Calu3 (cell line): ENCODE results near the gene TAS1R1. TPM values are rescaled to one million over a fixed set of nuclear protein-coding genes. Genes with fewer than 3 reads are reported as not detected.
"Not testable (repeated sequence)": the region's sequence is repeated elsewhere in the genome, so short reads cannot be mapped to it uniquely, and the experiment has no call there.

Experiments
- BruUV-seq: library from RNA; stranded (reverse); fragments of 400-500 nt; replicated peaks from 2 replicates; lab custom pipeline; 2021; lab: Mats Ljungman, UMichigan
- CTCF ChIA-PET: fragments of 300-600 bp; sonication (Branson Sonifier 250); formaldehyde crosslinking; loops from one replicate; lab custom pipeline; 2022; ENCODE audit warnings: antibody characterized with exemption; lab: Charles Lee
- DNase-seq: peaks from one replicate; pipeline ENCODE4 v3.0.0; 2022
- H3K27ac Mint-ChIP-seq: one replicate; pipeline ENCODE4 v1.8.0; 2022; ENCODE audit warnings: mixed read lengths; ENCODE audit not compliant: unreplicated experiment
- H3K27me3 Mint-ChIP-seq: one replicate; pipeline ENCODE4 v1.8.0; 2022; ENCODE audit warnings: mixed read lengths; ENCODE audit not compliant: unreplicated experiment
- H3K36me3 Mint-ChIP-seq: one replicate; pipeline ENCODE4 v1.8.0; 2022; ENCODE audit warnings: mild to moderate bottlenecking, moderate library complexity, mixed read lengths; ENCODE audit not compliant: insufficient read depth, unreplicated experiment
- H3K4me1 Mint-ChIP-seq: one replicate; pipeline ENCODE4 v1.8.0; 2022; ENCODE audit warnings: mild to moderate bottlenecking, low read depth, mixed read lengths; ENCODE audit not compliant: unreplicated experiment
- H3K4me3 Mint-ChIP-seq: one replicate; pipeline ENCODE4 v1.8.0; 2022; ENCODE audit warnings: mild to moderate bottlenecking, low read depth, moderate library complexity, mixed read lengths; ENCODE audit not compliant: unreplicated experiment
- H3K9me3 Mint-ChIP-seq: one replicate; pipeline ENCODE4 v1.8.0; 2022; ENCODE audit warnings: low read depth, mixed read lengths; ENCODE audit not compliant: unreplicated experiment
- intact Hi-C: fragments of 100-400 bp; cut with micrococcal nuclease; formaldehyde crosslinking; loops from one replicate; pipeline ENCODE4 v1.10.0; 2022; ENCODE audit not compliant: unreplicated experiment
- total RNA-seq: library from RNA; stranded (reverse); gene quantifications from 2 replicates; pipeline ENCODE4 v1.2.3, GENCODE V29; 2022
- TF ChIP-seq, protein P1 (sequence below): fragments of 200-600 bp; IDR thresholded peaks from one replicate; pipeline ENCODE4 v1.8.0; 2022; ENCODE audit warnings: antibody characterized with exemption; ENCODE audit not compliant: unreplicated experiment

TAS1R1 gene
- total RNA-seq, 1 experiment from 2014 or later, result not detected

DNA sequence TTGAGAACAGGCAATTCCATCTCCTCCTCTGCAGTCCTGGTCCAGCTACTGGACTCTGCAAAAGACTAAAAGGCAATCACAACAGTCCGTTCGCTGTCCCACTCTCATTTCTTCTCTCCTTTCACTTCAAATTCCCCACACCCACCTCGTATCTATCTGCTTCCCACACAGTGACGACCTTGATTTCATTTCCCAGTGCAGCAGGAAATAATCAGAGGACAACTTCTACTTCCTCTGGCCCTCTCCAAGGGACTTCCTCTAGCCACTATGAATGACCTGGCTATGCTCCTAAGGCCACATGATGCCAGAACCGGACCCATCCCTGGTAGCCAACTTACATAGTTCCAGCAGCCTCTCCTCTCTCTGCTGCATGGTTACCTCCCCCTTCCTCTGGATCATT is 8.8 kb upstream of the TAS1R1 start:
- no peak overlapping the region for H3K27ac Mint-ChIP-seq
- H3K4me1 Mint-ChIP-seq, result peaks cover 11% of the 10 kb centered on the region
- CTCF ChIA-PET, result no interaction called here
- intact Hi-C loops, result no loop called here
- H3K4me3 Mint-ChIP-seq, result no peak overlapping the region
- TF ChIP-seq, protein P1, sequence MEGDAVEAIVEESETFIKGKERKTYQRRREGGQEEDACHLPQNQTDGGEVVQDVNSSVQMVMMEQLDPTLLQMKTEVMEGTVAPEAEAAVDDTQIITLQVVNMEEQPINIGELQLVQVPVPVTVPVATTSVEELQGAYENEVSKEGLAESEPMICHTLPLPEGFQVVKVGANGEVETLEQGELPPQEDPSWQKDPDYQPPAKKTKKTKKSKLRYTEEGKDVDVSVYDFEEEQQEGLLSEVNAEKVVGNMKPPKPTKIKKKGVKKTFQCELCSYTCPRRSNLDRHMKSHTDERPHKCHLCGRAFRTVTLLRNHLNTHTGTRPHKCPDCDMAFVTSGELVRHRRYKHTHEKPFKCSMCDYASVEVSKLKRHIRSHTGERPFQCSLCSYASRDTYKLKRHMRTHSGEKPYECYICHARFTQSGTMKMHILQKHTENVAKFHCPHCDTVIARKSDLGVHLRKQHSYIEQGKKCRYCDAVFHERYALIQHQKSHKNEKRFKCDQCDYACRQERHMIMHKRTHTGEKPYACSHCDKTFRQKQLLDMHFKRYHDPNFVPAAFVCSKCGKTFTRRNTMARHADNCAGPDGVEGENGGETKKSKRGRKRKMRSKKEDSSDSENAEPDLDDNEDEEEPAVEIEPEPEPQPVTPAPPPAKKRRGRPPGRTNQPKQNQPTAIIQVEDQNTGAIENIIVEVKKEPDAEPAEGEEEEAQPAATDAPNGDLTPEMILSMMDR, result no peak
- DNase-seq, result no peak
- H3K9me3 Mint-ChIP-seq, result no peaks in the 10 kb centered on the region
- no TSS peak for BruUV-seq
- no peaks in the 10 kb centered on the region for H3K27me3 Mint-ChIP-seq
- H3K36me3 Mint-ChIP-seq, result peaks cover 30% of the 10 kb centered on the region

DNA sequence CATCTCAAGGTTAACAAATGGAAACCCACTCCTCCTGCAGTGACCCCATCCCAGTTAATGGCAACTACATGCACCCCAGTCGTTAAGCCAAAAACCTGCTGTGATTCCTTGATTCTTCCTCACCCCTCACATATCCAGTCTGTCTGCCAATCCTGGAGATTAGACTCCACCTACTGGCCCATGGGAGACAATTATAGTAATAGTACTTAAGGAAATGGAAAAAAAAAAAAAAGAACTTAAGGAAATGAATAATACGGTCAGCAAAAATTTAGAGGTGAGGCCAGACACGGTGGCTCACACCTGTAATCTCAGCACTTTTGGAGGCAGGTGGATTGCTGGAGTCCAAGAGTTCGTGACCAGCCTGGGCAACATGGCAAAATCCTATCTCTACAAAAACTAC is 7.8 kb upstream of the TAS1R1 start:
- TF ChIP-seq, protein P1, result no peak
- intact Hi-C loops, result no loop called here
- no peak overlapping the region for H3K4me3 Mint-ChIP-seq
- no peaks in the 10 kb centered on the region for H3K9me3 Mint-ChIP-seq
- no peak overlapping the region for H3K27ac Mint-ChIP-seq
- no peak for DNase-seq
- peaks cover 11% of the 10 kb centered on the region for H3K4me1 Mint-ChIP-seq
- peaks cover 30% of the 10 kb centered on the region for H3K36me3 Mint-ChIP-seq
- H3K27me3 Mint-ChIP-seq, result no peaks in the 10 kb centered on the region
- CTCF ChIA-PET, result no interaction called here
- no TSS peak for BruUV-seq

DNA sequence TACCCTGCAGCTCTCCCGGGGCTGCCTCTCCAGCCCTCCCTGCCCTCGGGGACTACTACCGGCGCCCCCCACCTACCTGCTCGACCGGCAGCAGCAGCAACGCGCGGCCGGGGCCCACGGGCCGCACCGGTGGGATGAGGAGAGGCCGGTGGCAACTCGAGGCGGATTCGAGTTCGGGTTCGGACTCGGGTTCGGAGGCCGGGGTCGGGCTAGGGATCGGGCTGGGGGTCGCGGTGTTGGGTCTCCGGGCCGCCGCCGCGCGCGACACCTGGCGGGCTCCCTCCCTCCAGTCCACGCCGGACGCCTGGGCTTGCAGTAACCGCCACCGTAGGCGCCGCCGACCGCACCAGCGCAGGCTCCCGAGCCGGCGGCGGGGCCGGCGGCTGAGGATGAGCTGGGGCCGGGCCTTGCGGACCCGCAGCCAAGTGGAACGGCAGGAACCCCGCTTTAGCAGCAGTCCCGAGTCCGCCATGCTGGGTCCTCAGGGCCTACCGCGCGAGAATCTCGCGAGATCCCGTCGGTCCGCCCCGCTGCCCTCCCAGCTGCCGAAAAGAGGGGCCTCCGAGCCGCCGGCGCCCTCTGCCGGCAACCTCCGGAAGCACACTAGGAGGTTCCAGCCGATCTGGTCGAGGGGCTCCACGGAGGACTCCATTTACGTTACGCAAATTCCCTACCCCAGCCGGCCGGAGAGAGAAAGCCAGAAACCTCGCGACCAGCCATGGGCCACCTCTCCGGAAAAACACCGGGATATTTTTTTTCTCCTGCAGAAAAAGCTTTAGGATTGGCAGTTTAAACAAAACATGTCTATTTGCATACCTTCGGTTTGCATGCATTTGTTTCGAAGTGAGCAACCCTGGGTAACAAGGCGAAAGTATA is 838 bp upstream of the TAS1R1 start, which contains the start of gene NOL9:
TSS of gene NOL9 (minus strand) at position 483 of the 876 bp plus-strand sequence. CDS start at position 472, 11 bp downstream.
- peaks cover 24% of the 10 kb centered on the region for H3K36me3 Mint-ChIP-seq
- H3K27me3 Mint-ChIP-seq, result no peaks in the 10 kb centered on the region
- H3K4me1 Mint-ChIP-seq, result peaks cover 7% of the 10 kb centered on the region
- CTCF ChIA-PET, result interaction anchor here (0.5 to 1.0 kb wide), 2 partner anchors 32 to 83 kb away, joined by 3 to 4 read pairs; no protein-coding TSS in a partner anchor
- intact Hi-C loops, result loop anchor here (10.0 kb wide), 1 partner anchor 51 kb away; the partner anchor contains the start of gene KLHL21
- H3K4me3 Mint-ChIP-seq, result peak within 1 kb of the TSS; percentile 62
- DNase-seq, result peak; percentile 90
- TF ChIP-seq, protein P1, result peak; percentile 81
- BruUV-seq, result no TSS peak
- H3K27ac Mint-ChIP-seq, result no peak within 1 kb of the TSS
- no peaks in the 10 kb centered on the region for H3K9me3 Mint-ChIP-seq

DNA sequence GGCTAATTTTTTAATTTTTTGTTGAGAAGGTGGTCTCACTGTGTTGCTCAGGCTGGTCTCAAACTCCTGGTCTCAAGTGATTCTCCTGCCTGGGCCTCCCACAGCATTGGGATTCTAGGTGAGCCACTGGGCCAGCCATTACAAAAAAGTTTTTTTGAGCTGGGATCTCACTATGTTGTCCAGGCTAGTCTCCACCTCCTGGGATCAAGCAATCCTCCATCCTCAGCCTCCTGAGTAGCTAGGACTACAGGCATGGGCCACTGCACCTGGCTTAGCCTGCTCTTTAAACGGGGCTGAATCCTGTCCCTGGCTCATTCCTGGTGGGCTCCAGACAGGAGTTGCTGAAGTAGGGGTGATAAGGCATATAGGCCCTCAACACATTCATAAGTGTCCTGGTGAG is 2.5 kb downstream of the TAS1R1 start:
- CTCF ChIA-PET, result no interaction called here
- H3K27ac Mint-ChIP-seq, result no peak overlapping the region

DNA sequence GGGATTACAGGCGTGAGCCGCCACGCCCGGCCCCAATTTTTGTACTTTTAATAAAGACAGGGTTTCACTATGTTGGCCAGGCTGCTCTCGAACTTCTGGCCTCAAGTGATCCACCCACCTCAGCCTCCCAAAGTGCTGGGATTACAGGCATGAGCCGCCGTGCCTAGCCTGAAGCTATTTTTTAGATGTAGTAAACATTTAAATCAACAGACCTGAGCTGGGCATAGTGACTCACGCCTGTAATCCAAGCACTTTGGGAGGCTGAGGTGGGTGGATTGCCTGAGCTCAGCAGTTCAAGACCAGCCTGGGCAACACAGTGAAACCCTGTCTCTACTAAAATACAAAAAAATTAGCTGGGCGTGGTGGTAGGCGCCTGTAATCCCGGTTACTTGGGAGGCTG is 4.1 kb downstream of the TAS1R1 start:
- H3K27ac Mint-ChIP-seq, H3K4me3 Mint-ChIP-seq, H3K9me3 Mint-ChIP-seq, BruUV-seq, H3K4me1 Mint-ChIP-seq, DNase-seq, H3K27me3 Mint-ChIP-seq: not testable (repeated sequence)
- CTCF ChIA-PET, result interaction anchor here (0.6 to 0.7 kb wide), 2 partner anchors 21 to 622 kb away, joined by 3 to 8 read pairs; no protein-coding TSS in a partner anchor
- H3K36me3 Mint-ChIP-seq, result peaks cover 10% of the 10 kb centered on the region
- intact Hi-C loops, result loop anchor here (10.0 kb wide), 1 partner anchor 46 kb away; the partner anchor contains the start of gene KLHL21

More for the DNA sequence above, 2.5 kb downstream of the TAS1R1 start:
- no TSS peak for BruUV-seq
- H3K4me1 Mint-ChIP-seq, result peaks cover 6% of the 10 kb centered on the region
- H3K4me3 Mint-ChIP-seq, result no peak overlapping the region
- H3K36me3 Mint-ChIP-seq, result peaks cover 23% of the 10 kb centered on the region
- TF ChIP-seq, protein P1, result no peak
- intact Hi-C loops, result loop anchor here (10.0 kb wide), 1 partner anchor 47 kb away; the partner anchor contains the start of gene KLHL21
- no peak for DNase-seq
- H3K9me3 Mint-ChIP-seq, result no peaks in the 10 kb centered on the region
- no peaks in the 10 kb centered on the region for H3K27me3 Mint-ChIP-seq
